ENCODE results near the gene EXD1. TPM values are rescaled to one million over a fixed set of nuclear protein-coding genes. Genes with fewer than 3 reads are reported as not detected.

Gene EXD1
- total and polyA plus RNA-seq, 12 donors = not detected

GRCh38 chr15:41153733-41154132 is 76.8 kb downstream of the EXD1 start:
- intact Hi-C loops (cut with DNase I) = no loop called here
- Histone ChIP-seq H3K4me3 (no peak overlapping the region), H3K9me3 (no peaks in the 10 kb centered on the region), H3K36me3 (no peaks in the 10 kb centered on the region), H3K4me1 (no peaks in the 10 kb centered on the region), H3K27me3 (peaks cover 0 to 8% (median 0%) of the 10 kb centered on the region in 7 donors), H3K27ac (no peak overlapping the region)
- ATAC-seq (no peak), DNase-seq (no peak)
- TF ChIP-seq, protein P1, sequence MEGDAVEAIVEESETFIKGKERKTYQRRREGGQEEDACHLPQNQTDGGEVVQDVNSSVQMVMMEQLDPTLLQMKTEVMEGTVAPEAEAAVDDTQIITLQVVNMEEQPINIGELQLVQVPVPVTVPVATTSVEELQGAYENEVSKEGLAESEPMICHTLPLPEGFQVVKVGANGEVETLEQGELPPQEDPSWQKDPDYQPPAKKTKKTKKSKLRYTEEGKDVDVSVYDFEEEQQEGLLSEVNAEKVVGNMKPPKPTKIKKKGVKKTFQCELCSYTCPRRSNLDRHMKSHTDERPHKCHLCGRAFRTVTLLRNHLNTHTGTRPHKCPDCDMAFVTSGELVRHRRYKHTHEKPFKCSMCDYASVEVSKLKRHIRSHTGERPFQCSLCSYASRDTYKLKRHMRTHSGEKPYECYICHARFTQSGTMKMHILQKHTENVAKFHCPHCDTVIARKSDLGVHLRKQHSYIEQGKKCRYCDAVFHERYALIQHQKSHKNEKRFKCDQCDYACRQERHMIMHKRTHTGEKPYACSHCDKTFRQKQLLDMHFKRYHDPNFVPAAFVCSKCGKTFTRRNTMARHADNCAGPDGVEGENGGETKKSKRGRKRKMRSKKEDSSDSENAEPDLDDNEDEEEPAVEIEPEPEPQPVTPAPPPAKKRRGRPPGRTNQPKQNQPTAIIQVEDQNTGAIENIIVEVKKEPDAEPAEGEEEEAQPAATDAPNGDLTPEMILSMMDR (IDR thresholded peaks at IDR 0.05) = no peak
- 91 to 96% methylated on average over 5 of the region's 5 CpGs for WGBS, 2 donors

- TF ChIP-seq, protein P1 (IDR thresholded peaks at IDR 0.05) = no peak
- no peaks in the 10 kb centered on the region for H3K4me1 ChIP-seq
- ATAC-seq = no peak
- no peaks in the 10 kb centered on the region for H3K36me3 ChIP-seq
- no peak overlapping the region for H3K4me3 ChIP-seq
- intact Hi-C loops (cut with DNase I) = no loop called here
- DNase-seq = no peak
- WGBS, 2 donors = 97% methylated on average over 34 to 37 of the region's 37 CpGs
- H3K27me3 ChIP-seq = peaks cover 0 to 1% (median 0%) of the 10 kb centered on the region in 7 donors
- no peaks in the 10 kb centered on the region for H3K9me3 ChIP-seq
- no peak overlapping the region for H3K27ac ChIP-seq
Measured at GRCh38 chr15:41151451-41152005, 79.0 kb downstream of the EXD1 start.

DNA sequence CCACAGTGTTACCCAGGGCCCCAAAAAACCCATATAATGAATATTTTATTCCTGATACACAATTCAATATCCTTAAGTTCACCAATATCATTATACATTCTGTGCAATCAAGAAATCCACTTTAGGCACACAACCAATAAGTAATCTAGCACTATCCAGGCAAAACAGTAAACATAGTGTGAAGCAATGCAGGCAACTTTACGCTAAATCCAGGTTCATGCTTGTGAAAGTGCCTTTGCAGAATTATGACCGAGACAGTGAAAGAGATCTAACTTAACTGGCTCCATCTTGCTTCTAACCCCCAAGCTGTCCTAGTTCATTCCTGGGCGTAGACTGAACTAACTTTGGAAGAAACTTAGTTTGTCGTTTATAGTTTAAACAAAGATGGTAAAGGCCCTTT is 80.3 kb downstream of the EXD1 start:
- intact Hi-C loops (cut with DNase I) = no loop called here
- H3K27ac ChIP-seq = no peak overlapping the region
- no peak for DNase-seq
- WGBS, 2 donors = 91 to 93% methylated on average over 4 of the region's 4 CpGs
- ATAC-seq = no peak
- no peaks in the 10 kb centered on the region for H3K9me3 ChIP-seq
- no peaks in the 10 kb centered on the region for H3K27me3 ChIP-seq
- H3K36me3 ChIP-seq = no peaks in the 10 kb centered on the region
- no peak overlapping the region for H3K4me3 ChIP-seq
- no peaks in the 10 kb centered on the region for H3K4me1 ChIP-seq
- TF ChIP-seq, protein P1 (IDR thresholded peaks at IDR 0.05) = no peak

DNA sequence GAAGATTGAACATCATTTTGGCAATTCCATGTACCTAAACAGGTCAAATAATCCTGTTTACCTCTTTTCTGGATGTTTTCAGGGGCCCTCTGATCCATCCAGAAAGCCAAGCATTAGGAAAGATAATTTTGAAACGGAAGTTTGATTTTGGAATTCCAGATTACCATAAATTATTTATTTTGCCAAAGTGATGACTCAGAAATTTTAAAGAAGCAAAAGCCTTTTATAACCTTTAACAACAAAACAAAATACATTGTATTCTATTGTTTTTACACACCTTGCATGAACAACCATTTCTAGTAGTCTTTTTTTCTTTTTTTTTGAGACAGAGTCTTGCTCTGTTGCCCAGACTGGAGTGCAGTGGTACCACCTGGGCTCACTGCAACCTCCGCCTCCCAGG is 82.5 kb downstream of the EXD1 start:
- Histone ChIP-seq H3K36me3 (no peaks in the 10 kb centered on the region), H3K27ac (no peak overlapping the region), H3K9me3 (no peaks in the 10 kb centered on the region), H3K27me3 (no peaks in the 10 kb centered on the region), H3K4me3 (no peak overlapping the region), H3K4me1 (no peaks in the 10 kb centered on the region)
- DNase-seq (no peak), ATAC-seq (no peak)
- 74 to 77% methylated on average over 2 of the region's 2 CpGs for WGBS, 2 donors
- intact Hi-C loops (cut with DNase I) = no loop called here
- TF ChIP-seq, protein P1 (IDR thresholded peaks at IDR 0.05) = no peak

Data from heart right ventricle (tissue), 16 donors.